ENCODE measurements around the gene AGL. TPM values are rescaled to one million over a fixed set of nuclear protein-coding genes. Genes with fewer than 3 reads are reported as not detected.
"Not testable (repeated sequence)": the region's sequence is repeated elsewhere in the genome, so short reads cannot be mapped to it uniquely, and the experiment has no call there.

Gene AGL
- polyA plus RNA-seq, 2 of the 4 experiments (the other 2 are of a cell fraction), result 5.5 to 7.4 TPM

GRCh38 chr1:99852648-99853047 lies 2.5 kb downstream of the AGL start (continued):
- no peak for TF ChIP-seq BCL3 (IDR thresholded peaks at IDR 0.05)

GRCh38 chr1:99855914-99856450 lies 5.8 kb downstream of the AGL start:
- Histone ChIP-seq H3K4me1 (0 out of 3 replicates have a peak, but pooled peaks cover 4% of the 10 kb centered on the region), H3K27ac (no peak overlapping the region), H3K4me3 (no peak overlapping the region), H3K4me2 (no peak overlapping the region), H3K9me3 (no peaks in the 10 kb centered on the region)
- ATAC-seq (no peak), FAIRE-seq (no peak), DNase-seq (ENCODE audit: low read depth in 1 of 2, low spot score in 1 of 2) (no peak)
- POLR2A ChIA-PET, result no interaction called here
- 100% methylated on average over 1 of the region's 1 CpG for WGBS (ENCODE audit: missing lambda C conversion rate)
- TF ChIP-seq JUNB (IDR thresholded peaks at IDR 0.05), result no peak
- no peak for TF ChIP-seq MYC (IDR thresholded peaks at IDR 0.05; ENCODE audit: borderline replicate concordance, low read length)
- TF ChIP-seq CHD2 (IDR thresholded peaks at IDR 0.05; ENCODE audit: low read length, partially characterized antibody), result no peak
- TF ChIP-seq POLR2AphosphoS2 (conservative IDR thresholded peaks at IDR 0.05; ENCODE audit: low read length), result no peak
- no peak for TF ChIP-seq MAZ (IDR thresholded peaks at IDR 0.05; ENCODE audit: borderline replicate concordance, low read depth, low read length)
- no peak for TF ChIP-seq ESRRA (IDR thresholded peaks at IDR 0.05; ENCODE audit: borderline replicate concordance, low read length)
- TF ChIP-seq EHF (CRISPR knock-in tag; IDR thresholded peaks at IDR 0.05), result no peak
- no peak for TF ChIP-seq ZSCAN20 (CRISPR knock-in tag; IDR thresholded peaks at IDR 0.05)
- TF ChIP-seq MAFK (IDR thresholded peaks at IDR 0.05; ENCODE audit: partially characterized antibody), result no peak
- CTCF ChIA-PET, result no interaction called here

- H3K4me1 ChIP-seq; H3K4me2 ChIP-seq; ATAC-seq; FAIRE-seq; POLR2A ChIA-PET; DNase-seq (ENCODE audit: low read depth in 1 of 2, low spot score in 1 of 2); H3K4me3 ChIP-seq; H3K9me3 ChIP-seq; CTCF ChIA-PET; H3K27ac ChIP-seq: not testable (repeated sequence)
- WGBS (ENCODE audit: missing lambda C conversion rate), result no CpG with 5 or more reads among the region's 33 CpGs
These were observed 6.9 kb downstream of the AGL start for GRCh38 chr1:99857041-99857440.

GRCh38 chr1:99858286-99858685 lies 8.1 kb downstream of the AGL start:
- ATAC-seq (no peak), DNase-seq (ENCODE audit: low read depth in 1 of 2, low spot score in 1 of 2) (no peak), FAIRE-seq (no peak)
- POLR2A ChIA-PET, result no interaction called here
- H3K27ac ChIP-seq, result no peak overlapping the region
- no peaks in the 10 kb centered on the region for H3K9me3 ChIP-seq
- CTCF ChIA-PET, result no interaction called here
- H3K4me1 ChIP-seq, result no peaks in the 10 kb centered on the region
- H3K4me2 ChIP-seq, result no peak overlapping the region
- TF ChIP-seq CTCF (IDR thresholded peaks at IDR 0.05) (no peak), EHF (CRISPR knock-in tag; IDR thresholded peaks at IDR 0.05) (no peak)
- 80% methylated on average over 2 of the region's 2 CpGs for WGBS (ENCODE audit: missing lambda C conversion rate)
- H3K4me3 ChIP-seq, result no peak overlapping the region

- POLR2A ChIA-PET, result no interaction called here
- no peak for ATAC-seq
- TF ChIP-seq ZSCAN20 (CRISPR knock-in tag; IDR thresholded peaks at IDR 0.05) (no peak), FOXS1 (CRISPR knock-in tag; IDR thresholded peaks at IDR 0.05) (no peak), SMC3 (IDR thresholded peaks at IDR 0.05) (no peak), MYC (IDR thresholded peaks at IDR 0.05; ENCODE audit: borderline replicate concordance, low read length) (no peak), FOSB (CRISPR knock-in tag; IDR thresholded peaks at IDR 0.05) (no peak)
- Histone ChIP-seq H3K4me3 (no peak overlapping the region), H3K27ac (no peak overlapping the region), H3K9me3 (no peaks in the 10 kb centered on the region), H3K4me2 (no peak overlapping the region), H3K4me1 (no peaks in the 10 kb centered on the region)
- no peak for FAIRE-seq
- CTCF ChIA-PET, result no interaction called here
- no peak for DNase-seq (ENCODE audit: low read depth in 1 of 2, low spot score in 1 of 2)
These were observed 8.7 kb downstream of the AGL start for GRCh38 chr1:99858881-99859280.
